GM23248 (cell line): ENCODE data around the gene SLC5A10.
"Not testable (repeated sequence)": the region's sequence is repeated elsewhere in the genome, so short reads cannot be mapped to it uniquely, and the experiment has no call there.

Source experiments
- EZH2 ChIP-seq: fragments of 200-600 bp; sonication (generic); IDR thresholded peaks from 2 replicates; pipeline ENCODE4 v1.6.1; 2018; ENCODE audit warnings: antibody characterized with exemption, mild to moderate bottlenecking; ENCODE audit not compliant: insufficient read depth, poor library complexity, severe bottlenecking
- EZH2phosphoT487 ChIP-seq: fragments of 200-600 bp; sonication (generic); IDR thresholded peaks from 2 replicates; pipeline ENCODE4 v1.6.1; 2018; ENCODE audit warnings: antibody characterized with exemption, moderate library complexity, mild to moderate bottlenecking, low read depth; ENCODE audit not compliant: insufficient read depth

DNA sequence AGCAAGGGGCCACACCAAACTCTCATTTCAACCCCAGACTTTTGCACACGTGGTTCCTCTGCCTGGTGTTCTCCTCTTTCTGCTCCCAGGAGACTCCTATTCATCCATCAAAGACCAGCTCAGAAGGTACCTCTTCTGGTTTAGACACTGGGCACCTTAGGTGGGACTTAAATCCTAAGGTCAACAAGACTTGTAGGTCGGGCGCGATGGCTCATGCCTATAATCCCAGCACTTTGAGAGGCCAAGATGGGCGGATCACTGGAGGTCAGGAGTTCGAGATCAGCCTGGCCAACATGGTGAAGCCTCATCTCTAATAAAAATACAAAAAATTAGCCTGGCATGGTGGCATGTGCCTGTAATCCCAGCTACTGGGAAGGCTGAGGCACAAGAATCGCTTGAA, 95.5 kb downstream of the SLC5A10 start:
- not testable (repeated sequence) for TF ChIP-seq EZH2, EZH2phosphoT487
